GM18867 (cell line): Measurements from ENCODE around the gene OSBPL8.

ENCODE experiments used
- ATAC-seq: cut with Tn5 transposase; IDR thresholded peaks from one replicate; pipeline ENCODE4 v1.9.1; 2021; ENCODE audit warnings: mild to moderate bottlenecking, moderate library complexity; ENCODE audit not compliant: unreplicated experiment

OSBPL8 gene

GRCh38 chr12:76471579-76471978, 88.0 kb downstream of the OSBPL8 start:
- peak; percentile 50 for ATAC-seq

- ATAC-seq, result peak; percentile 71
These were observed 89.3 kb downstream of the OSBPL8 start for GRCh38 chr12:76470028-76470939.

- no peak for ATAC-seq
These were observed 94.9 kb downstream of the OSBPL8 start for GRCh38 chr12:76464631-76465166.

- ATAC-seq, result no peak
These were observed 96.8 kb downstream of the OSBPL8 start for GRCh38 chr12:76462668-76463224.

- no peak for ATAC-seq
These were observed 98.8 kb downstream of the OSBPL8 start for GRCh38 chr12:76460807-76461206.

- no peak for ATAC-seq
These were observed 101.8 kb downstream of the OSBPL8 start for GRCh38 chr12:76457818-76458217.

GRCh38 chr12:76457010-76457409, 102.6 kb downstream of the OSBPL8 start:
- no peak for ATAC-seq

- peak; percentile 96 for ATAC-seq
These were observed 103.8 kb downstream of the OSBPL8 start for GRCh38 chr12:76455582-76456345.

GRCh38 chr12:76451528-76451927, 108.0 kb downstream of the OSBPL8 start:
- ATAC-seq, result no peak

- no peak for ATAC-seq
These were observed 108.9 kb downstream of the OSBPL8 start for GRCh38 chr12:76450690-76451089.

- ATAC-seq, result no peak
These were observed 109.6 kb downstream of the OSBPL8 start for GRCh38 chr12:76449993-76450392.

- no peak for ATAC-seq
These were observed 110.0 kb downstream of the OSBPL8 start for GRCh38 chr12:76449583-76449982.

- no peak for ATAC-seq
These were observed 110.6 kb downstream of the OSBPL8 start for GRCh38 chr12:76449016-76449415.

- no peak for ATAC-seq
These were observed 113.5 kb downstream of the OSBPL8 start for GRCh38 chr12:76446090-76446489.

GRCh38 chr12:76445462-76445861, 114.1 kb downstream of the OSBPL8 start:
- ATAC-seq, result no peak

- no peak for ATAC-seq
These were observed 115.1 kb downstream of the OSBPL8 start for GRCh38 chr12:76444408-76444984.

GRCh38 chr12:76441016-76441415, 118.6 kb downstream of the OSBPL8 start:
- no peak for ATAC-seq

- ATAC-seq, result no peak
These were observed 126.8 kb downstream of the OSBPL8 start for GRCh38 chr12:76432733-76433132.

- ATAC-seq, result no peak
These were observed 131.5 kb downstream of the OSBPL8 start for GRCh38 chr12:76428117-76428516.

- no peak for ATAC-seq
These were observed 133.4 kb downstream of the OSBPL8 start for GRCh38 chr12:76426160-76426559.

- no peak for ATAC-seq
These were observed 134.6 kb downstream of the OSBPL8 start for GRCh38 chr12:76424941-76425340.
